GM12892 (cell line): ENCODE data around the gene MFNG.

Source experiments
- POLR2A ChIP-seq: IDR thresholded peaks from 2 replicates; pipeline ENCODE4 v1.6.1; 2011; ENCODE audit warnings: low read depth, low read length, control low read depth
- TAF1 ChIP-seq: IDR thresholded peaks from 2 replicates; pipeline ENCODE4 v1.6.1; 2011; ENCODE audit warnings: low read depth, mild to moderate bottlenecking, control low read depth, low read length, borderline replicate concordance

- TF ChIP-seq TAF1: no peak
- TF ChIP-seq POLR2A: no peak
Observed at GRCh38 chr22:37431366-37431765, 54.8 kb downstream of the MFNG start.
